ENCODE data around the gene KCNK10. TPM values are rescaled to one million over a fixed set of nuclear protein-coding genes. Genes with fewer than 3 reads are reported as not detected.

Gene KCNK10
- total RNA-seq, 2 donors from 2014 or later = not detected

DNA sequence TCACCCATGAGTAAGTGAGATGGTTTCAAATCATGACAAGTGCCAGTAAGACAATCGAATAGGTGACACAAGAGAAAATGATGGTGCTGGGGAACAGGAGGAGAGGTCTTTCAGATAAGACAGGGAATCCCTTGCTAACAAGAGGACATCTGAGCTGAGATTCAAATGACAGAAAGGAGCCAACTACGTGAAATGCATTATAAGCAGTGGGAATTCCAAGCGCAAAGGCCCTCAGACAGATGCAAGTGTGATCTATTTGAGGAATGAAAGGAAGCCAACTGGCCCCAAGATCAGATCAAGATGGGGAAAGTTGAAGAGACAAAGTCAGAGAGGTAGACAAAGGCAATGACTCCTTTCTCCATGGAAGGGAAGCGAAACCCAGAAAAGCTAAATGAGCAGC lies 4.7 kb downstream of the KCNK10 start:
- Histone ChIP-seq H3K36me3 (no peaks in the 10 kb centered on the region), H3K27me3 (peaks cover 0 to 3% of the 10 kb centered on the region in 2 donors), H3K9me3 (no peaks in the 10 kb centered on the region), H3K4me3 (no peak overlapping the region), H3K4me1 (peaks cover 0 to 12% of the 10 kb centered on the region in 2 donors), H3K27ac (no peak overlapping the region)
- no peak for DNase-seq (ENCODE audit: low spot score)
- TF ChIP-seq, protein P1, sequence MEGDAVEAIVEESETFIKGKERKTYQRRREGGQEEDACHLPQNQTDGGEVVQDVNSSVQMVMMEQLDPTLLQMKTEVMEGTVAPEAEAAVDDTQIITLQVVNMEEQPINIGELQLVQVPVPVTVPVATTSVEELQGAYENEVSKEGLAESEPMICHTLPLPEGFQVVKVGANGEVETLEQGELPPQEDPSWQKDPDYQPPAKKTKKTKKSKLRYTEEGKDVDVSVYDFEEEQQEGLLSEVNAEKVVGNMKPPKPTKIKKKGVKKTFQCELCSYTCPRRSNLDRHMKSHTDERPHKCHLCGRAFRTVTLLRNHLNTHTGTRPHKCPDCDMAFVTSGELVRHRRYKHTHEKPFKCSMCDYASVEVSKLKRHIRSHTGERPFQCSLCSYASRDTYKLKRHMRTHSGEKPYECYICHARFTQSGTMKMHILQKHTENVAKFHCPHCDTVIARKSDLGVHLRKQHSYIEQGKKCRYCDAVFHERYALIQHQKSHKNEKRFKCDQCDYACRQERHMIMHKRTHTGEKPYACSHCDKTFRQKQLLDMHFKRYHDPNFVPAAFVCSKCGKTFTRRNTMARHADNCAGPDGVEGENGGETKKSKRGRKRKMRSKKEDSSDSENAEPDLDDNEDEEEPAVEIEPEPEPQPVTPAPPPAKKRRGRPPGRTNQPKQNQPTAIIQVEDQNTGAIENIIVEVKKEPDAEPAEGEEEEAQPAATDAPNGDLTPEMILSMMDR (IDR thresholded peaks at IDR 0.05) = no peak

DNA sequence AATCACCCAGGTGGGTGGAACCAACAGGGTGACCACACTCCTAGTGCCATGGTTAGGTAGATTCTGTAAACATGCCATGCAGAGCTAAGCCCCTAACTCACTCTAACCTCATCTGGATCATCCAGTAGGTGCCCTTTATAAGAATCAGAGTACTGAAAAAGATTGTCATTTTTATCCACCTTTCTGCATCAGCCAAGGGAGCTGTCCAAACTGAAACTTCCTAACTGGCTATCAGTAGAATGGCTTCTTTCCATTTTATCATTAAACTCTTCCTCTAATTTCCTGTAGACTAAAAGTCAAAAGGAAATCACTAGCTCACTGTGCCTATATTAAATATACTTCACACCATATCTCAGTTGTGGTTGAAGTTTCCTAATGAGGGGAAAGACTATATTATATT lies 6.5 kb downstream of the KCNK10 start:
- Histone ChIP-seq H3K4me1 (no peaks in the 10 kb centered on the region), H3K4me3 (no peak overlapping the region), H3K27me3 (no peaks in the 10 kb centered on the region), H3K27ac (no peak overlapping the region), H3K36me3 (no peaks in the 10 kb centered on the region), H3K9me3 (no peaks in the 10 kb centered on the region)
- TF ChIP-seq, protein P1 (IDR thresholded peaks at IDR 0.05) = no peak
- no peak for DNase-seq (ENCODE audit: low spot score)

DNA sequence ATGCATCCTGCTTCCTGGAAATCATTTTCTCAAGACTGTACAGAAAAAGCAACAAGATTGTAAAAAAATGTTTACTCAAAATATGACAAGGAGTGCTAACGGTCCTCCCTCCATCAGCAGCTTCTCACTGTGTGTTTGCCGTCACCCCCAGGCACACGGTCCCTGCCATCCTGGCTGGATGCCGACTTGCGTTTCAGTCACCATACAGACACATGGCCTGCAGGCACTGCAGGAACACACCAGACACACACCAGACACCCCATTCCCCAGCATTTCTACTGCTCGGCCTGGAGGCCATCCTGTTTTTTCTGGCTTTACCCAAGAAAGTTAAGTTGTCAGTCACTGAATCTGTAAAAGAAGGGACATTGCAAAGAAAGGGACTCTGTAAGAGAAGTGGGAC lies 10.8 kb downstream of the KCNK10 start:
- TF ChIP-seq, protein P1 (IDR thresholded peaks at IDR 0.05) = no peak
- Histone ChIP-seq H3K27ac (no peak overlapping the region), H3K4me3 (no peak overlapping the region), H3K4me1 (no peaks in the 10 kb centered on the region), H3K9me3 (no peaks in the 10 kb centered on the region), H3K27me3 (no peaks in the 10 kb centered on the region), H3K36me3 (no peaks in the 10 kb centered on the region)
- no peak for DNase-seq (ENCODE audit: low spot score)

DNA sequence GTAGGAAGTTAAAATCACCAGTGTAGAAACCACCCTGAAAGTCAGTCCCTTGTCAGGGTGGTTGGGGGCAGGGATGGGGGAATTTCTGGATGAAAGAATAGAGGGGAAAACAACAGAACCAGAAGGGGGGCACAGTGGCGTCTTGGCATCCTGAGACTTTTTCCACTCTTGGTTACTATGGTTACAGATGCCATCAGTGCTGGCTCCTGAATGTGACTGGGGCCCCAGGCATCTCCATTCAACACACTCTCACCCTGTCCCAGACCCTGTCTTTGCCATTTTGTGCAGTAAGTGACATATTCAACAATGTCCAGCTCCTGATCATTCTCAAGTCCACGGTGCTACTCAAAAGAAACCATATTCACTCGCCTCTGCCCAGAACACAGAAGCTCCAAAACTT lies 11.3 kb downstream of the KCNK10 start:
- no peaks in the 10 kb centered on the region for H3K36me3 ChIP-seq
- no peaks in the 10 kb centered on the region for H3K9me3 ChIP-seq
- H3K27me3 ChIP-seq = no peaks in the 10 kb centered on the region
- DNase-seq (ENCODE audit: low spot score) = no peak
- no peak overlapping the region for H3K4me3 ChIP-seq
- TF ChIP-seq, protein P1 (IDR thresholded peaks at IDR 0.05) = no peak
- H3K27ac ChIP-seq = no peak overlapping the region
- H3K4me1 ChIP-seq = no peaks in the 10 kb centered on the region

DNA sequence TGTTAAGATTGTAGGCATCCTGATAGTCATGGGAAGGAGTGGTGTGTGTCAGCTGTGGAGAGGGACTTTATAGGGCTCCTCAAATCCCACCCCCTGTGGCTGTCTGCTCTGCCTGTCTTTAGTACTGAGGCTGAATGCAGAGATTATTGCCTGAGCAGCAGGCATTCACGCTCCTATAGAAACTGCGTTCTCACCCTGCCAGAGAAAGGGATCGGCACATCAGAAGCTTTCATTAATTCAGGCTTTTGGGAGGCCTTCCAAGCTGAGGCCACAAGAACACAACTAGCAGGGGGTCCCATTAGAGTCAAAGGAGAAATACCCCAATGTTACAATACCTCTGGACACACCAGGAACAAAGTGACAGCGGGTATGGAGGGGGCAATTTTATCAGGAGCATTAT lies 12.6 kb downstream of the KCNK10 start:
- TF ChIP-seq, protein P1 (IDR thresholded peaks at IDR 0.05) = no peak
- Histone ChIP-seq H3K27me3 (no peaks in the 10 kb centered on the region), H3K9me3 (no peaks in the 10 kb centered on the region), H3K4me1 (no peaks in the 10 kb centered on the region), H3K4me3 (no peak overlapping the region), H3K27ac (no peak overlapping the region), H3K36me3 (no peaks in the 10 kb centered on the region)
- no peak for DNase-seq (ENCODE audit: low spot score)

DNA sequence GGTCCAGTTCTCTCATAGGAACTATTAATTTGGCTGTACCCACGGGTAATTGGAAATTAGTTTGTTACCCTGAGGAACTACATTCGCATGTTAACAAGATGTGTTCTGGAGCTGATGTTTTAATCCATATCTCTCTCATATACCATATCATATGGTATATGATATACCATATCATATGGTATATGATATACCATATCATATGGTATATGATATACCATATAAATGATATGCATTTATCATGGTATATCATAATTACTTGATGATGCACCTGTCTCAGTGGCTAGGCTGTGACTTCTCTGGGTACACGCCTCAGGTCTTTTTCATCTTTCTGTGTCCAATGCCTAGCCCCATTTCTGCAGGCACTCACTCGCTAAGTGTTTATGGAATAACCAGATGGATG lies 13.0 kb downstream of the KCNK10 start:
- H3K4me3 ChIP-seq = no peak overlapping the region
- no peaks in the 10 kb centered on the region for H3K9me3 ChIP-seq
- H3K4me1 ChIP-seq = no peaks in the 10 kb centered on the region
- H3K36me3 ChIP-seq = no peaks in the 10 kb centered on the region
- TF ChIP-seq, protein P1 (IDR thresholded peaks at IDR 0.05) = no peak
- DNase-seq (ENCODE audit: low spot score) = no peak
- no peak overlapping the region for H3K27ac ChIP-seq
- H3K27me3 ChIP-seq = no peaks in the 10 kb centered on the region
